ENCODE results near the gene SHC1.

SHC1 gene

GRCh38 chr1:155002464-155003226 is 32.1 kb upstream of the SHC1 start, which contains the start of gene ZBTB7B:
TSS of gene ZBTB7B (plus strand) at chr1:155002802. CDS start at chr1:155014661, 11,859 bp downstream.
- peak; percentile 79 for DNase-seq (ENCODE audit: low spot score)
- in situ Hi-C loops (cut with MboI; ENCODE audit: low sequenced_read_pairs, unreplicated experiment) = no loop called here
- TF ChIP-seq CTCF (IDR thresholded peaks at IDR 0.05; ENCODE audit: borderline replicate concordance, control extremely low read depth, extremely low read depth, insufficient read depth, missing control alignments) = no peak

- TF ChIP-seq CTCF (IDR thresholded peaks at IDR 0.05; ENCODE audit: borderline replicate concordance, control extremely low read depth, extremely low read depth, insufficient read depth, missing control alignments) = peak; percentile 37
- in situ Hi-C loops (cut with MboI; ENCODE audit: low sequenced_read_pairs, unreplicated experiment) = no loop called here
- peak; percentile 98 for DNase-seq (ENCODE audit: low spot score)
Measured at GRCh38 chr1:155001675-155002463, 31.3 kb upstream of the SHC1 start.

DNA sequence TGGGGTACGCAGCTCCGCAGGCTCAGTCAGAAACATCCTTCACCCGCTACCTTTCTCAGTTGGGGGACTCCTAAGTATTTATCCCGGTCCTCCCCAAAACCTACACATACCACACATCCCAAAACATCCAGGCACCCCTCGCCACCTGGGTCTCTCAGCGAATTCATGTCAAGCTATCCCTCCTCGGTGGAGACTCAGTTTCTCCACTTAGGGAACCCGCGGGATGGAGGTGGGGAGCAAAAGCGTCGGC is 30.8 kb upstream of the SHC1 start:
- in situ Hi-C loops (cut with MboI; ENCODE audit: low sequenced_read_pairs, unreplicated experiment) = no loop called here
- no peak for TF ChIP-seq CTCF (IDR thresholded peaks at IDR 0.05; ENCODE audit: borderline replicate concordance, control extremely low read depth, extremely low read depth, insufficient read depth, missing control alignments)
- DNase-seq (ENCODE audit: low spot score) = no peak

DNA sequence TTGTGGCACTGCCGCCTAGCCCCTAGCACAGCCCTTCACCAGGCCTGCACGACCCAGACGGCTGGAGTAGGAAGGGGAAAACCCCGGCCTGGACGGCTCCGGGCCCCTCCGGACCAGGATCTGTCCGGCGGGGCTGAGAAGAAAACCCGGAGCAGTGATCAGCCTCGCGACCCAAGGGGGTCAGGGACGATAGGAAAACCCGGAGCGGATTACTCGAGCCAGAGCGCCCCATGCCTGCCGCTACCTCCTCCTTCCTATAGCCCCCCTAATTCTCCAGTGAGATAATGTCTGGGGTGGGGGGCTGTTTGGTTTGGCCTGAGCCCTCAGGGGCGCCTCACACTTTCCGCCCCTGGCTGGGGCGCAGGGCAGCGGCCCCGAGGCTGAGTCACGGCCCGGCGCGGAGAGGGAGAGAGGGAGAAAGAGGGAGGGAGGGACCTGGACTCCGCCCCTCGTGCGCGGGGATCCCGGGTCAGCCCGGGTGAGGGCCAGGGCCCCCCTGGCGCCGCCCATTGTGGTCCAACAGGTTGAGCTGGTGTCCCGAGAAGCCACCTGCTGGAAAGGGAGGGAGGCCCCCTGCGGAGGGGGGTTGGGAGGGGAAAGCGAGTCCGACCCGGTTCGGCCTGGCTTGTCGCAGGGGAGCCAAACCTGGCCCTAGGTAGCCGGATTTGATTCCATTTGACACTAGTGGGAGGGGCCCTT is 30.3 kb upstream of the SHC1 start:
- in situ Hi-C loops (cut with MboI; ENCODE audit: low sequenced_read_pairs, unreplicated experiment) = no loop called here
- DNase-seq (ENCODE audit: low spot score) = peak; percentile 86
- TF ChIP-seq CTCF (IDR thresholded peaks at IDR 0.05; ENCODE audit: borderline replicate concordance, control extremely low read depth, extremely low read depth, insufficient read depth, missing control alignments) = peak; percentile 4

- no peak for DNase-seq (ENCODE audit: low spot score)
- in situ Hi-C loops (cut with MboI; ENCODE audit: low sequenced_read_pairs, unreplicated experiment) = no loop called here
- no peak for TF ChIP-seq CTCF (IDR thresholded peaks at IDR 0.05; ENCODE audit: borderline replicate concordance, control extremely low read depth, extremely low read depth, insufficient read depth, missing control alignments)
Measured at GRCh38 chr1:155000411-155000725, 29.8 kb upstream of the SHC1 start.

DNA sequence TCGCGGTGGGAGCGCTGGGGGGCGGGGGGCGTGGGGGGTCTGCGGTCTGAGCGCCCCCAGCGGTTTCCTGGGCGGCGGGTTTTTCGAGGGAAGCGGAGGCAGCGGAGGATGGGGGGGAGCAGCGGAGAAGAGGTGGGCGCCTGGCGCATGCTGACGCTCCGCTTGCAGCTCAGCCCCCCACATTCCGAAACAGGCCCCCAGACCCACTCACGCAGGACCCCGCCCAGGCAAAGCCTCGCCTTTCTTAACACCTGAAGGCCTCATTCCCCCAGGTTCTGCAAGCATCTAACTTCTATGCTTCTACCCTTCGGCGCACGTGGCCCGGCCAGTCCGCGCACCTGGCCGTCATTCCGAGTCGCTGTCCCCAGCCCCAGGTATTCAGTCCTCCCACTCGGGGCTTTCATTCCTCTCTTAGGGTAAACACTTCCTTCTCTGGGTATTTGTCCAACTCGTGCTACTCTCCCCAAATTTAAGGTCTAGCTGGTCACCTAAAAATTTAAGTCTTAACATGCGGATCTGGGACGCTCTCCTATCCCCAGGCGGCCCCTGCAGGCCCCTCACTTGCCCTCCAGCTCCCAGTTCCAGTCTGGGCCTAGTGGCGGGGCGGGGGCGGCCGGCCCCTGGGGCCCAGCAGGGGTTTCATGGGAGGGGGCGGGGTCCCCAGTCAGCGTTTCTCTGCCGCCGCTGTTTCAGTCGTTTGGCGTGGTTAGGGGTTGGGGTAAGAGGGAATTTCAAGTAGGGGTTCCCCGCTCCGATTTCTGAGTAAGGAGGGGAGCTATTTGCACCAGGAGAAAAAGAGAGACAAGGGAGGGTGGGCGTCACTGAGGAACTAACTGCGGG is 29.2 kb upstream of the SHC1 start:
- no peak for TF ChIP-seq CTCF (IDR thresholded peaks at IDR 0.05; ENCODE audit: borderline replicate concordance, control extremely low read depth, extremely low read depth, insufficient read depth, missing control alignments)
- in situ Hi-C loops (cut with MboI; ENCODE audit: low sequenced_read_pairs, unreplicated experiment) = no loop called here
- peak; percentile 81 for DNase-seq (ENCODE audit: low spot score)
